Kidney capillary endothelial cell (primary cell): Measurements from ENCODE around the gene CDKAL1.
"Not testable (repeated sequence)": the region's sequence is repeated elsewhere in the genome, so short reads cannot be mapped to it uniquely, and the experiment has no call there.

Source experiments
- DNase-seq: peaks from one replicate; pipeline ENCODE4 v3.0.0-alpha.2; 2018; ENCODE audit warnings: low spot score

CDKAL1 gene

DNA sequence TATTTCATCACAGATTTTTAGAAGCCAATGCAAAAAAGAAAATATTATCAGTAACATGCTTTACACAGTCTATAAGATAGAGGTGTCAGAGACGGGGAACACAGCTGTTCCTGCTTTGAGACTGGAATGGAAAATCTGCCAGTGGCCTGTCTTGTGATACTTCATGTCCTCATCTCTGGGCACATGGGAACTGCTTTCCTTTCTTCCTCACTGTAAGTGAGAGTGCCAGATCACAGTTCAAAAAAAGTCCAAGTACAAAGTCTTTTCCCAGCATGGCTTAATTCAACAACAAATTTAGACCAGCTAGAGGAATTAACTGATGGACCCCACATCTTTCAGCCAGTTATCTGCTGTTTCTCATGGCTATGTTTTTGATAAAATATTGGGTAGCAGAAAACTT is 490.4 kb downstream of the CDKAL1 start:
- no peak for DNase-seq

DNA sequence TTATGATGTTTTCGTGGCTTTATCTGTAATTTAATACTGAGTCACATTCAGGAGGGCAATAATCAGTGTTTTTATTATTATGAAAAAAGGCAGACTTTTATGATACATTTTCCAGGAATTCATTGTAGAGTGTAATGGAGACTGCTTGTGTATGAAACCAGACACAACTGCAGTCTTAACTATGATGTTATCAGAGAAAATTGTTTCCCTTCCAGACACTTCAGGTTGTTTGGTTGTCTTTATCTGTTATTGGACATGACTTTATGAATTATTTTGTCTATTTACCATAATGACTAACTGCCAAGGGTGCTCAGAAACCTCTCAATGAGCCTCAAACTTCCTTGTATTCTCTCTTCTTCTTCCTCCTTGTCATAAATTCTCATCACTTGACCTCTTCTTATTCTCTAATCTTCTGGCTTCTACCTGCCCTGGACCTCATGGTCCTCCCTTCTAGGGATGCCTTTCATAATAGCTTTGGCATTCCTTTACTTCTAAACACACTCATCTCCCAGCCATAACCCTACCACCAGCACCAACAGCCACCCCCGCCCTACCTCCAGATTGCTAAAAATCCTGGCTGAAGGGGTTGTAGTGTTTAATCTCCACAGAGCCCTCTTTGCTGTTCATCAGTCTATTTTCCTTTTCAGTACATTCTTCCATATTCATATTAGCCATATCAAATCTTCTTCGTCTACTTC is 492.5 kb downstream of the CDKAL1 start:
- DNase-seq, result no peak

DNA sequence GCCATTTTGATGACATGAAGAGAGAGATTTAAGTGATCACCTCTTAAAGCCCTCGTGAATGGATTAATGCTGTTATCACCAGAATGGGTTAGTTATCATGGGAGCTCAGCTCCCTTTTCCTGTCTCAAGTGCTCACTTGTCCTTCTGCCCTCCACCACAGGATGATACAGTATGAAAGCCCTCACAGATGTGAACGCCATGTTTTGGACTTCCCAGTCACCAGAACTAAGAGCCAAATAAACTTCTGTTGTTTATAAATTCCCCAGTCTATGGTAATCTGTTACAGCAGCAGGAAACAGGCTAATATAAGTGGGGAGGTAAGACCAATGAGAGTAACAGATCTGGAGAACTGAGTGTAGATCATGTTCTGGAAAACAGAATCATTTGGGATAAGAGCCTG is 493.2 kb downstream of the CDKAL1 start:
- no peak for DNase-seq

DNA sequence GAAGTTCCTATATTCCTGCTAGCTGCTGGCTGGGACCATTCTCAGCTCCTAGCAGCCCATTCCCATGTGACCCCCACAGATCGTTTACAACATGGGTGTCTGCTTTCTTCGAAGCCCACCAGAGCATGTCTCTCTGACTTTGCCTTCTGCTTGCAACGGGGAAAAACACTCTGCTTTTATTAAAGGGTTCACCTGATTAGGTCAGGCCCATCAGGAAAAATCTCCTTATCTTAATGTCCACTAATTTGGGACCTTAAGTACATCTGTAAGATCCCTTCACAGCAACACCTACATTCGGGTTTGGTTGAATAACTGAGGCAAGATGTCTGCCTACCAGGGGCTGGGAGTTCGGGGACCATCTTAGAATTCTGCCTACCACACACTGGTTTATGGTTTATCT is 496.9 kb downstream of the CDKAL1 start:
- DNase-seq, result no peak

DNA sequence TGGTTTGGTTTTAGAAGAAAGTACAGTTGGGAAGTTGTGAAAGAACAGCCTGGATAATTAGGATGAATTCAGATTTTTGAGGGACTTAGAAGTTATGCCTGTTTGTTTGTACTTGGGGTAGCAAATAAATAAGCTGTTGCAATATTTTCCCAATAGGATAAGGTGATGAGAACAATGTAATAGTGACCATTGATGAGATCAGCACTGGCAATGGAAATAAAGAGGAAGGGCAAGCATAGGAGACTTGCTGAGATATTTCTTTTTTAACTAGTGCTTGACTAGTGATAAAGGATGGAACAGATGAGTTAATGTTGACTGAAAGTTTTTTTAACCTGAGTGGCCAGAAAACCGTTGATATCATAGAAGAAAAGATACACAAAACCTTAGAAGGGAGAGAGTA is 498.8 kb downstream of the CDKAL1 start:
- no peak for DNase-seq

DNA sequence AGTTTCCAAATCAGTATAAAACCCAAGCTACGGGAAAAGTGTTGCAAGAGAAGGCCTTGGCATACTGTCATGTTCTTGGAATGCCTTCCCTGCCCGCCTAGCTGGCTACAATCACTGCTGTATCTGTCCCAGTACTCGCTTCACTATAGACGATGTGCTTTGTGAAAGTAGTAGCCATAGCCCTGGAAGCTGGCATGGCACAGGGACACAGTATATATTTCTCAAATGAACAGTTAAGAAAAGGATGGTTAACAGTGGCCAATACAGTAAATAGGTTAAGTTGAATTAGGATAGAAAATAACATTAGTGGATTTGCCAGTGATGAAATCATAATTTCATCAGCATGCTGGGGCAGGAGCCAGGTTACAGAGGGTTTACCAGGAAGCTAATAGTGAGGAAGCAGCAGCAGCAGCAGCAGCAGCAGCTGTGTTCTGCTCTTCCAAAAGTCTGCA is 499.3 kb downstream of the CDKAL1 start:
- no peak for DNase-seq

DNA sequence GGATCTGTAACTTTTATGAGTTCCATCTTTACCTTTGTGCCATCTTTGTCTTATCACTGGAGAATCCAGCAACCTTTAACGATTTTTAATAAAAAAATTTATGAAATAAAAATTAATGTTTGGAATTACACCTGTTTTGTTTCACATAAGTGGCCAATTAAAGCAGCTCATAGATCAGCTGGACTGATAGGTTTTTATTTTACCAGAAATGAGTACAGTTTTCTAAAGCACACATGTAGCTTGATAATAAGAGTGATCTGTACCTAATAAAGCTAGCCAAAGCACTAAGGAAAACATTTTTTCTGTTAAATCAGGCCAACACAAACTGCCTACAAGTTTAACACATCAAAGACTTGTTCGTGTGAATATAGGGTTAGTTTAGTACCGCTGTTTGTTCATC is 500.1 kb downstream of the CDKAL1 start:
- no peak for DNase-seq

DNA sequence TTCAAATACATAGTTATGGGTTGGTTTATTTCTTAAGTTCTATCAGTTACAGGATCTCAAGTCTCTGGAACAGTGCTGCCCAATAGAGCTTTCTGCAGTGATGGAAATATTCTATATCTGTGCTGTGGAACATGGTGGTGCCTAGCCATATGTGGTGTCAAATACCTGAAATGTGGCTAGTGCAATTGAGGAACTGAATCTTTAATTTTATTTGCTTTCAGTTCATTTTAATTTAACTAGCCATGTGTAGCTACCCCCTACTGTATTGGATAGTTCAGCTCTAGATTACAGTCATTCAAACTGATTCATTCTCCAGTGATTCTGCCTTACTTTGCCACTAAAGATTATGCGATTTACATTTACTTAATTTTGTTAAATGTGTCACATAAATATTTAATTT is 503.2 kb downstream of the CDKAL1 start:
- DNase-seq, result no peak

DNA sequence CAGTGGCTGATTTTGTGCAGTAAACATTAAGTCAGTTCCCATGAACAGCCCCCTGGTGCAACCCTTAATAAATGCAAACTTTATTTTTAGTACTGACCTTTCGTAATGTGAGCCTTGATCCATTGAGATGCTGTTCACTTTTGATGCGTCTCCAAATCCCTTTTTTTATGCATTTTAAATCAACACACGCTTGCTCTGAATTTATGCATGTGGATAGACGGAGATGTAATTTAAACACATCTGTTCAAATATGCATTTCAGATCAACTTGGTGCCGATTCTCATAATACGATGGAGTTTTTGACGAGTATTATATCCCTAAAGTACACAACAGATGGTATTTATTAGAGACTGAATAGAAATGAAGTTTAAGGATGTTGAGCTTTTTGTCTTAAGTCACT is 505.7 kb downstream of the CDKAL1 start:
- DNase-seq, result no peak

DNA sequence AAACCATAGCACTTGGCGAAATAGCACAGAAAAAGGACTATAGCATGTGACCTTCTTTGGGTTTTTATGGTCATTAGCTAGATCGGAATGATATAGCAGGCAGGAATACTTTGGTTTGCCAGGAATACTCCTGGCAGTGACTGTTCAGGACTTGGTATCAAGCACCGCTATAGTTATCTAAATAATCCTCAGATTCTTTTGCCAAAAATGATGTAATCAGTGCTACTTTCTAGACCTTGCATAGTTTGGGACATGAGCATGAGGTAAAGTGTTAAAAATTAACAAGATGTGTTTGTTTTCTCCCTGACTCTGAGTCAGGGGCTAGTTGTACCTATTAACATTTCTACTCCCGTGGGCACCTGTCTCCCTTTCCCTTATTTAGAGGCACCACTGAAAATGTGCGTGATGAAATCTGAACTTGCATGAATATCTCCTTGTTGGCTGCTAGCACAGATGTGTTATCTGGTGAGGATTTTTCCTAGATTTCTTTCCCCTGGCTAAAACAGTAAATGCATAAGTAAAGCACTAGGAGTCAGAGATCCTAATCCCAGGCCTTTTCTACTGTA is 511.0 kb downstream of the CDKAL1 start:
- DNase-seq, result no peak

DNA sequence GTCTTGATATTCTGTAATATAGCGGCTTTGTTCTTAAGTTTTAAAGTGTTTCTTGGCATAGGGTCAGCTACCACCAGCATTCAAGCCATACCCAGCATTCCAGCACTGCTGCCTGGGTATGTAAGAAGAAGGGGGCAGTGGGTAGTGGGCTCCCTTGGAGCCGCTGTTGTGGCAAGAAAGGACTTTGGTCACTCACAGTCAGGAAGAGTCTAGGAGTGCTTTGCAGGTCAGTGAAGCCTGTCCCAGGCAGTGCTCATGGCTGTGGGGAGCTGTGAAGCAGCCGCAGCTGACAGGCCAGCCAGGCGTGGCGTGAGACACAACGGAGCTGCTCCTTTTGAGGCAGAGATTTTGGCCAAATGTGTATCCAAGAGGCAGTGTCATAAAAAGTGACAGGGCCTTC is 512.0 kb downstream of the CDKAL1 start:
- DNase-seq, result no peak

DNA sequence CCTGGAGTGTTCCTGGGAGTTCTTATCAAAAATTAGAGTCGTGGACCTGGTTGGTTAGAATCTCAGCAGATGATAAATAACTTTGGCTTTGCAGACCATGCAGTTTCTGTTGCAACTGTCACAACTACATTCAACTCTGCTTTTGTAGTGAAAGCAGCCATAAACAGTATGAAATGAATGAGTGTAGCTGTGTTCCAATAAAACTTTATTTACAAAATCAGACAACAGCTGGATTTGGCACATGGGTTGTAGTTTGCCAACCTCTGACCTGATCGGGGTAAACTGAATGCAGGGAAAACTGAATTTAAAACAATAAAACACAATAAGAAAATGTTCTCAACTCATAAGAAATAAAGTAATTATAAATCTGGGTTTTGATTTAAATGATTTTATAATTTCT is 513.8 kb downstream of the CDKAL1 start:
- DNase-seq, result no peak

DNA sequence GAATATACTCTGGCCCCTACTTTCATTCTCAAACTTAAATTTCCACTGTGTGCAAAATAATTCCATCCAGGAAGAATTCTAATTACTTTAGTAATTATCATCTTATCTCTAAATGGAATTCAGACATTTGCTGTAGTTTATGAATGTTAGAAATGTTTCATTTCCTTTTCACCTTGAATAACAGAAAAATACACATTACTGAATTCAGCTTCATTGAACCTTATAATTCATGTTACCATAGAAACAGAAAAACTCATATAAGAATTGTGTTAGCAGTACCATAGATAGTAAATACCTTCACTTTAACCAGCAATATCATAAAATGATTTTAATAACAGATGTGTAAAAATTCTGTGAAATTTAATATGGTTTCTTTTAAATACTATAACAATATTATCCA is 514.9 kb downstream of the CDKAL1 start:
- DNase-seq, result no peak

DNA sequence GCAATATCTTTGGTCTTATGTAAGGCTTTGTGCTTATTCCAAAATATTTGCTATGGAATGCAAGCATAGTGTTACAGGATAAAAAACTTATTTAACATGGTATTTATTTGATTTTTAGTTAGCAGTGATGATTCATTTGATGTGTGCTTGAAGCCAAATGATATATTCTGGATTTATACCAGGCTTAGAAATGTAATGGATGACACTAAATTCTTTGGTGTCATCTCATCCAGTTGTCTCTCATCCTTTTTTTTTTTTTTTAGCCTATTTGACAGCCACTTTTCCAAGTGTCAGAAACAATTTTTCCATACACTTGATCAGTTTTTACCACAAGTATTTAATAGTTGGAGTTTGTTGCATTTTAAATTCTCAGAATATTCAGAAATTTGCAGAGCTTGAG is 515.3 kb downstream of the CDKAL1 start:
- DNase-seq, result no peak

DNA sequence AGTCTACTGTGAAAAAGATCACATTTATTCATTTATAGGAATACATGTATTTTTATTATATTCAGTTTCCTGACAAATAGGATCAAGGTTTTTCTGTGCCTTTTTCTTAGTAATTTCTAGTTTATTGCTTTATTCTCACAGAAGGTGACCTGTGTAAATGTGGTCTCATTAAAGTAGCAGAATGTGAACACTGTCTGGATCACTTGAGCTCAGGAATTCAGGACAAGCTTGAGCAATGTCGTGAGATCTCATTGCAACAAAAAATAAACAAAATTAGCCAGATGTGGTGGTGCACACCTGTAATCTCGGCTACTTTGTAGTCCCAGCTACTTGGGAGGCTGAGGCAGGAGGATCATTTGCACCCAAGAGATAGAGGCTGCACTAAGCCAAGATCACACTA is 516.7 kb downstream of the CDKAL1 start:
- no peak for DNase-seq

DNA sequence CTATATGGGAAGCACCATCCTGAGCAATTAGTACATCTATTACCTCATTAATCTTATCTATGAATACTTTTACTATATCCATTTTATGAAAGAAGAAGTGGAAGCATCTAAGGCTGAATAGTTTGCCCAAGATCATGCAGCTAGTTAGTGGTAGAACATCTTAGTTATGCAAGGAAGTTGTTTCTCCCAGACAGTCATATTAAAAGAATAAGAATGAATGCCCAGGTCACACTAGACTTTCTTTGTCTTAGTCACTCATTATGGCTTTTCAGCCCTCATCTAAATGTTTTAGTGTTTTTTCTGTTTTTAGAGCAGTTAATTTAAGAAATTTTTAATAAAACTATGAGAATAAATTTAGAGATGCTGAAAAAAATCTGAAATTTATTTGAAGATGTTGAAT is 517.5 kb downstream of the CDKAL1 start:
- no peak for DNase-seq

DNA sequence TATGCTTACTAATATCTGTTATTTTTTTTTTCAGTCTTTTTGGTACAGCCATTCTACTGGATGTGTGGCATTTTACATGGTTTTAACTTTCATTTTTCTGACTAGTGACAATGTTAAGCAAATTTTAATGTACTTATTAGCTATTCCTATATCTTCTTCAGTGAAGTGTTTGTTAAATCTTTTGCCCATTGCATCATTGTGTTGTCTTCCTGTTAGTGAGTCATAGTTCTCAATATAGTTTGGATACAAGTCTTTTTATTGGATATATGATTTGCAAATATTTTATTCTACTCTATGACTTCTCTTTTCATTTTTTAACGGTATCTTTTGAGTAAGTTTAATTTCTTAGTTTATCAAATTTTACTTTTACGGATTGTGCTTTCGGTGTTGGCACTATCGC is 519.4 kb downstream of the CDKAL1 start:
- DNase-seq, result peak; percentile 31

DNA sequence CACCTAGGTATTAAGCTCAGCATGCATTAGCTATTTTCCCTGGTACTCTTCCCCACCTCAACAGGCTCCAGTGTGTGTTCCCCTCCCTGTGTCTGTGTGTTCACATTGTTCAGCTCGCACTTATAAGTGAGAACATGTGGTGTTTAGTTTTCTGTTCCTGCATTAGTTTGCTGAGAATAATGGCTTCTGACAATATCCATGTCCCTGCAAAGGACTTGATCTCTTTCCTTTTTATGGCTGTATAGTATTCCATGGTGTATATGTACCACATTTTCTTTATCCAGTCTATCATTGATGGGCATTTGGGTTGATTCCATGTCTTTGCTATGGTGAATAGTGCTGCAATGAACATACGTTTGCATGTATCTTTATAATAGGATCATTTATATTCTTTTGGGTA is 521.2 kb downstream of the CDKAL1 start:
- not testable (repeated sequence) for DNase-seq

DNA sequence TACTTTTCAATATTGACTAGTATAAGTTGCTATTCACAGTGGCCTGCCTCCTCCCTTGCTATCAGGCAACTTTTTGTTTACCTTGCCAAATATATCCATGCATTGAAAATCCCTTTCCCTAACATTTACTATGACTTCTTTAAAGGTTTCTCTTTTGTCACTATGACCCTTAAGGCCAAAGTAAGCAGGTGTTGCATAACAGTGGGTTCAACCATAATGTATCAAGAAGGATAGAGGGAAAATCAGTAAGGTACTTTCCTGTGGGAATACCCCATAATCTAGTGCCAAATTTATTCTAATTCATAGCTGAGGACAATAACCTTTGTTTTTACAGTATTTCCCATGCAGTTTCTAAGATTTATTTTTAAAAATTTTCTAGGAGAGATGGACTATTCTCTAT is 527.6 kb downstream of the CDKAL1 start:
- no peak for DNase-seq

DNA sequence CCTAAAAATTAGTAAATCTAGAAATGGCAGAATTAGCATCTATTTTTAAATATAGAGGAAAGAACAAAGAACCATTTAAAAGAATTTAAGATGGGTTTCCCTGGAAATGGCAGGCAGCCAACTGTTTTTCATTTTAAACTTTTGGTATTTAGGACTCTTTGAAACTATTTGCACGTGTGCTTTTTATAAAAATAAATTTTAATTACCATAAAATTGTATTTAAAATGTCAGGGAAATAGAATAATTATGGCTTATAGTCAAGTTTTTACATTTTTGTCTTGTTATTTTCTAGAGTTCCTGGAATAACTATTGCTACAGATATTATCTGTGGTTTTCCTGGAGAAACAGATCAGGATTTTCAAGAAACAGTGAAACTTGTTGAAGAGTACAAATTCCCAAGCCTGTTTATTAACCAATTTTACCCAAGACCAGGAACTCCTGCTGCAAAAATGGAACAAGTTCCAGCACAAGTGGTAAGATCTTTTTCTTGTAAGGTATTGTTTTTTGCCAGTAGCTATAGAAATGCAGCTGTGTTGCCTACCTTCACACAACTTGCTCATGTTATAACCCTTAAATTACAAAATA is 530.6 kb downstream of the CDKAL1 start:
- no peak for DNase-seq

DNA sequence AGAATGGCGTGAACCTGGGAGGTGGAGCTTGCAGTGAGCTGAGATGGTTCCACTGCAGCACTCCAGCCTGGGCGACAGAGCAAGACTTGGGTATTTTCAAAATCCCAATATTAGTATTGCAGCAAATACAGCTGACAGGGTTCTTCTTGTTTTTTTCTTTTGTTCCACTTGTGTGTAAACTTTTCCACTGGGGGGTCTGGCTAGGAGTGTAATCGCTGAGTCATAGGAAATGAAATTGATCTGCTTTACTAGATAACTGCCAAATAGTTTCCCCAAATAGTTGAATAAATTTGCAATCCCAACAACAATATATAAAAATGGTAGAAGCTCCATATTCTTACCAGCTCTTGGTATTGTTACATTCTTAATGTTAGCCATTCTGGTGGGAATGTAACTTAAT is 533.3 kb downstream of the CDKAL1 start:
- DNase-seq, result no peak

DNA sequence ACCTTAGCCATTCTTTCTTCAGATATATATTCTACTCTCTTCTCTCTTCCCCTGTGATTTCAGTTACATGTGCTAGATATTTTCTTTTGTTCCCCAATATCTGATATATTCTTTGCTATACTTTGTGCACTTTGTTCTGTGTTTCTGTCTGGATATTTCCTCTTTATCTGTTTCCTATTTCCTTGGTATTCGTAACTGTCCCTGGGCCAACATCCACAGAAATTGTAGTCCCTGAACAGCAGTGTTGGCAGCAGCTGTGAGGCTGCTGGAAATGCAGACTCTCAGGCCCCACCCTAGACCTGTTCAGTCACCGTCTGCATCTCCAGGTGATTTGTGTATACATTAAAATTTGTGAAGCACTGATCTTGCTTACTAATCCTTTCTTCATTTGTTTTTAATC is 536.4 kb downstream of the CDKAL1 start:
- DNase-seq, result no peak

DNA sequence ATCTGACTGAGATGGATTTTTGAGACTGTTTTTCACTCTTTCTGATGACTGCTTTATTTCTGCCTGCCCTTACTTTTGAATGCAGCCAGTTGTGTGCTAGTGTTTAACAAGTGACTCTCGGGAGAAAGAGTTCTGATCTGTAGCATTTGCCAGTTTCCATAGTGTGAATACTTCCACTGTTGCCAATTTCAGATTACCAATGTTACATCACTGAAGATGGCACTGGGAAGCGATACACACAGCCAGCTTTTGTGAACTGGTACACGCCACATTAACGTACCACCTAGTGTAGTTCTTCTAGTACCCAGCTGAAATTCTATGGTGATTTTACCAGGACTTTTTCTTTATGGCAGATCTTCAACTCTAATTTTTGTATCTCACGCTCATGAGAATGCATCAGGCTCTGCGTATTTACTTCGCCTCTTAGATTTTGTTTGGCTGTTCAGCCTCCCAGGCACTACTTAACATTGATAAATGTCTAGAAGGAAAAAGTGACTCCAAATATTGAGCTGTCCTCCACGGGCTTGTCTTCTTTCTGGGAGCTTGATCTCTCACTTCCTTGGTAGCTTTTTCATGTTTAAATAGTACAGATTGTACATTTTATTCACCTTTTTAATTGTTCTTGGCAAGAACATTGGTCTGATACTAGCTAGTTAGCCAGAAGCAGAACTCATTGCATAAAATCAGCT is 537.7 kb downstream of the CDKAL1 start:
- no peak for DNase-seq
